SK-N-SH (cell line): ENCODE measurements around the gene SFXN5. TPM values are rescaled to one million over a fixed set of nuclear protein-coding genes. Genes with fewer than 3 reads are reported as not detected.

ENCODE experiments used
- CTCF ChIA-PET: fragments of 300-600, 350-600 bp; formaldehyde crosslinking; extraction: SDS; loops from one replicate; lab custom pipeline; 2021; lab: Yijun Ruan, JAX
- POLR2A ChIA-PET: fragments of 350-600 bp; sonication (Branson Sonifier 250); formaldehyde crosslinking; extraction: SDS; loops from one replicate; lab custom pipeline; 2020; ENCODE audit warnings: antibody characterized with exemption, inconsistent platforms; lab: Yijun Ruan, JAX
- DNase-seq: peaks from one replicate; pipeline ENCODE4 v3.0.0; 2012
- H2AFZ ChIP-seq: fragments of 200-600 bp; sonication (generic); 2 replicates; pipeline ENCODE4 v1.8.1; 2016; ENCODE audit warnings: antibody characterized with exemption, mild to moderate bottlenecking, low read depth
- H3F3A ChIP-seq: fragments of 200-600 bp; sonication (generic); replicated peaks from 2 replicates; pipeline ENCODE3; 2016; ENCODE audit warnings: antibody characterized with exemption, mild to moderate bottlenecking; ENCODE audit not compliant: insufficient read depth
- H3K27ac ChIP-seq, 2 experiments: fragments of 200-500 bp in 1 of 2; fragments of 200-600 bp in 1 of 2; sonication (Bioruptor generic) in 1 of 2; sonication (generic), shearing (Covaris generic) in 1 of 2; 2 replicates each; pipeline versions ENCODE4 v1.5.1 to v1.6.1; 2014 to 2016; ENCODE audit warnings: low read depth in 2 of 2, inconsistent platforms in 1 of 2, low read length in 1 of 2, mild to moderate bottlenecking in 1 of 2, mixed read lengths in 1 of 2
- H3K27me3 ChIP-seq: fragments of 200-600 bp; sonication (generic), shearing (Covaris generic); 2 replicates; pipeline ENCODE4 v1.6.1; 2016; ENCODE audit warnings: mixed run types; ENCODE audit not compliant: insufficient read depth
- H3K36me3 ChIP-seq, 2 experiments: fragments of 200-500 bp in 1 of 2; fragments of 200-600 bp in 1 of 2; sonication (Bioruptor generic) in 1 of 2; sonication (generic) in 1 of 2; replicated peaks in 1 of 2; 2 replicates each; pipeline versions ENCODE3 to v1.5.1; 2014 to 2016; ENCODE audit warnings: low read length in 1 of 2, mild to moderate bottlenecking in 1 of 2; ENCODE audit not compliant: insufficient read depth in 2 of 2, control insufficient read depth in 1 of 2
- H3K4me1 ChIP-seq, 2 experiments: fragments of 200-500 bp in 1 of 2; fragments of 200-600 bp in 1 of 2; sonication (Bioruptor generic) in 1 of 2; sonication (generic), shearing (Covaris generic) in 1 of 2; 2 replicates each; pipeline versions ENCODE4 v1.5.1 to v1.6.1; 2014 to 2016; ENCODE audit warnings: low read depth in 1 of 2, low read length in 1 of 2, mixed run types in 1 of 2; ENCODE audit not compliant: insufficient read depth in 2 of 2, control insufficient read depth in 1 of 2
- H3K4me2 ChIP-seq: fragments of 200-600 bp; sonication (generic), shearing (Covaris generic); 2 replicates; pipeline ENCODE4 v1.6.1; 2017; ENCODE audit warnings: mixed run types
- H3K4me3 ChIP-seq, 2 experiments: fragments of 200-500 bp in 1 of 2; fragments of 200-600 bp in 1 of 2; sonication (Bioruptor generic) in 1 of 2; sonication (generic), shearing (Covaris generic) in 1 of 2; 2 replicates each; pipeline versions ENCODE4 v1.5.1 to v1.8.1; 2014 to 2016; ENCODE audit warnings: low read depth in 2 of 2, inconsistent platforms in 1 of 2, low read length in 1 of 2, mild to moderate bottlenecking in 1 of 2, mixed read lengths in 1 of 2, moderate library complexity in 1 of 2
- H3K79me2 ChIP-seq: fragments of 200-600 bp; sonication (generic); 2 replicates; pipeline ENCODE4 v1.8.1; 2017; ENCODE audit warnings: mild to moderate bottlenecking; ENCODE audit not compliant: insufficient read depth
- H3K9ac ChIP-seq: fragments of 200-600 bp; sonication (generic); 2 replicates; pipeline ENCODE4 v1.6.1; 2017; ENCODE audit warnings: mixed run types
- H3K9me2 ChIP-seq: fragments of 200-600 bp; sonication (generic); 2 replicates; pipeline ENCODE4 v1.6.1; 2017; ENCODE audit warnings: mixed run types
- H3K9me3 ChIP-seq: fragments of 200-600 bp; sonication (generic); 2 replicates; pipeline ENCODE4 v1.6.1; 2017; ENCODE audit warnings: mixed run types, mild to moderate bottlenecking, moderate library complexity
- H4K20me1 ChIP-seq: fragments of 200-600 bp; sonication (generic); 2 replicates; pipeline ENCODE4 v1.6.1; 2017; ENCODE audit warnings: mild to moderate bottlenecking, mixed run types; ENCODE audit not compliant: insufficient read depth
- CTCF ChIP-seq: fragments of 200-600 bp; sonication (generic); IDR thresholded peaks from 2 replicates; pipeline ENCODE4 v1.6.1; 2017; ENCODE audit warnings: antibody characterized with exemption, mild to moderate bottlenecking, moderate library complexity
- EP300 ChIP-seq, 2 experiments: IDR thresholded peaks; 2 replicates each; pipeline versions ENCODE4 v1.4.0 to v1.6.1; 2012; ENCODE audit warnings: borderline replicate concordance in 1 of 2, low read depth in 1 of 2, low read length in 1 of 2
- EZH2phosphoT487 ChIP-seq: fragments of 200-600 bp; sonication (generic); IDR thresholded peaks from 2 replicates; pipeline ENCODE4 v1.6.1; 2017; ENCODE audit warnings: low read depth, mixed run types, mild to moderate bottlenecking, antibody characterized with exemption, moderate library complexity, borderline replicate concordance
- FOSL2 ChIP-seq: IDR thresholded peaks from 2 replicates; pipeline ENCODE4 v1.4.0; 2012; ENCODE audit warnings: low read depth, mild to moderate bottlenecking, moderate library complexity, borderline replicate concordance
- FOXM1 ChIP-seq: IDR thresholded peaks from 2 replicates; pipeline ENCODE4 v1.4.0; 2012; ENCODE audit warnings: low read depth, mild to moderate bottlenecking
- IRF3 ChIP-seq: fragments of 150-350 bp; IDR thresholded peaks from 2 replicates; pipeline ENCODE4 v1.6.1; 2016; ENCODE audit warnings: mild to moderate bottlenecking, low read depth, low read length
- MEF2A ChIP-seq: IDR thresholded peaks from 2 replicates; pipeline ENCODE4 v1.4.0; 2012; ENCODE audit warnings: low read depth, borderline replicate concordance
- NFIC ChIP-seq: IDR thresholded peaks from 2 replicates; pipeline ENCODE4 v1.4.0; 2012; ENCODE audit warnings: borderline replicate concordance
- REST ChIP-seq: IDR thresholded peaks from 2 replicates; pipeline ENCODE4 v1.6.1; 2012; ENCODE audit warnings: mild to moderate bottlenecking, low read depth, low read length, moderate library complexity
- RXRA ChIP-seq: IDR thresholded peaks from 2 replicates; pipeline ENCODE4 v1.4.0; 2012; ENCODE audit warnings: low read depth, mild to moderate bottlenecking, borderline replicate concordance
- SMC3 ChIP-seq: IDR thresholded peaks from 2 replicates; pipeline ENCODE4 v1.6.1; 2012; ENCODE audit warnings: low read depth, low read length, improper control_type of control experiment
- TCF12 ChIP-seq: IDR thresholded peaks from 2 replicates; pipeline ENCODE4 v1.4.0; 2012
- TEAD4 ChIP-seq: IDR thresholded peaks from 2 replicates; pipeline ENCODE4 v1.4.0; 2012; ENCODE audit warnings: mild to moderate bottlenecking, borderline replicate concordance; ENCODE audit not compliant: insufficient read depth
- USF2 ChIP-seq: fragments of 150-350 bp; IDR thresholded peaks from 2 replicates; pipeline ENCODE4 v1.6.1; 2017; ENCODE audit warnings: antibody characterized with exemption, low read length, low read depth, borderline replicate concordance
- ZBTB33 ChIP-seq: IDR thresholded peaks from 2 replicates; pipeline ENCODE4 v1.4.0; 2012; ENCODE audit warnings: low read depth, borderline replicate concordance
- WGBS: methylation state at CpG from one replicate; pipeline ENCODE4 v1.1.6; 2017; ENCODE audit warnings: low lambda C conversion rate; 5-methylcytosine and 5-hydroxymethylcytosine counted together
- polyA plus RNA-seq, 3 experiments: library from polyadenylated mRNA; depleted of rRNA; stranded (reverse); fragments of >200 nt; gene quantifications; 2 replicates each; pipeline ENCODE4 v1.2.3, GENCODE V29; 2012

The SFXN5 gene
- polyA plus RNA-seq, 1 of the 3 experiments (the other 2 are of a cell fraction) = 9.9 TPM

GRCh38 chr2:72946466-72946865 is 125.0 kb downstream of the SFXN5 start:
- no peak overlapping the region for H2AFZ ChIP-seq
- H3K9ac ChIP-seq = no peak overlapping the region
- no peak overlapping the region for H3K4me2 ChIP-seq
- H4K20me1 ChIP-seq = no peaks in the 10 kb centered on the region
- ChIA-PET POLR2A (no interaction called here), CTCF (interaction anchor here (1.9 to 4.1 kb wide), 2 partner anchors 11 to 27 kb away, joined by 5 to 13 read pairs; no protein-coding TSS in a partner anchor)
- H3K9me2 ChIP-seq = no peaks in the 10 kb centered on the region
- no peak overlapping the region for H3K4me3 ChIP-seq
- no peaks in the 10 kb centered on the region for H3K9me3 ChIP-seq
- H3K36me3 ChIP-seq = no peaks in the 10 kb centered on the region
- no peaks in the 10 kb centered on the region for H3F3A ChIP-seq
- 96% methylated on average over 9 of the region's 9 CpGs for WGBS
- no peaks in the 10 kb centered on the region for H3K4me1 ChIP-seq
- H3K27ac ChIP-seq = no peak overlapping the region
- H3K27me3 ChIP-seq = no peaks in the 10 kb centered on the region
- TF ChIP-seq FOSL2 (no peak), EP300 (IDR thresholded peaks at IDR 0.05; ENCODE audit: borderline replicate concordance in 1 of 2, low read depth in 1 of 2, low read length in 1 of 2) (no peak), NFIC (no peak), ZBTB33 (no peak), REST (no peak), CTCF (no peak), FOXM1 (no peak), TEAD4 (no peak), TCF12 (no peak), RXRA (no peak), SMC3 (no peak), MEF2A (no peak), USF2 (no peak), IRF3 (no peak), EZH2phosphoT487 (no peak)
- TF ChIP-seq, all 33 proteins: peak for 0
- H3K79me2 ChIP-seq = no peaks in the 10 kb centered on the region
- no peak for DNase-seq
